Transverse colon (tissue), 4 donors: Measurements from ENCODE around the gene ANTXR2. TPM values are rescaled to one million over a fixed set of nuclear protein-coding genes. Genes with fewer than 3 reads are reported as not detected.
A peak's percentile ranks its signal among the peaks of the same experiment; 100 is the strongest.

Experiments used
- DNase-seq: peaks from one replicate; pipeline ENCODE4 v3.0.0-alpha.2; 2019
- H3K27ac ChIP-seq, 4 donors: fragments of 200-600 bp; sonication (generic); 2 replicates each; pipeline ENCODE4 v1.5.1; 2016 to 2018; ENCODE audit warnings: inconsistent platforms in 4 of 4
- H3K27me3 ChIP-seq: fragments of 200-600 bp; sonication (generic); 2 replicates; pipeline ENCODE4 v1.5.1; 2017; ENCODE audit warnings: inconsistent platforms
- H3K36me3 ChIP-seq, 4 donors: fragments of 200-600 bp; sonication (generic); 2 replicates each; pipeline ENCODE4 v1.5.1; 2017 to 2019; ENCODE audit warnings: inconsistent platforms in 4 of 4
- H3K4me1 ChIP-seq, 4 donors: fragments of 200-600 bp; sonication (generic); 2 replicates each; pipeline ENCODE4 v1.5.1; 2017 to 2020; ENCODE audit warnings: inconsistent platforms in 4 of 4
- H3K4me3 ChIP-seq, 4 donors: fragments of 200-600 bp; sonication (generic); 1 replicate in 1 of 4; 2 replicates in 3 of 4; pipeline versions ENCODE4 v1.5.1 to v1.6.1; 2017 to 2019; ENCODE audit warnings: inconsistent platforms in 4 of 4
- H3K9me3 ChIP-seq, 2 donors: fragments of 200-600 bp; sonication (generic); 2 replicates each; pipeline ENCODE4 v1.5.1; 2017 to 2019; ENCODE audit warnings: inconsistent platforms in 2 of 2
- EP300 ChIP-seq: sonication (generic); formaldehyde crosslinking; IDR thresholded peaks from one replicate; pipeline ENCODE4 v1.6.1; 2017; ENCODE audit warnings: antibody characterized with exemption, low read depth
- POLR2A ChIP-seq: fragments of 450-650 bp; IDR thresholded peaks from one replicate; pipeline ENCODE4 v1.6.1; 2016; ENCODE audit warnings: antibody characterized with exemption, mild to moderate bottlenecking, moderate library complexity
- POLR2AphosphoS5 ChIP-seq, 3 donors: sonication (generic); formaldehyde crosslinking; IDR thresholded peaks; one replicate each; pipeline ENCODE4 v1.6.1; 2016; ENCODE audit warnings: antibody characterized with exemption in 3 of 3
- WGBS, 2 donors: methylation state at CpG; one replicate each; pipeline ENCODE4 v1.1.5; 2018; ENCODE audit warnings: low coverage in 1 of 2; 5-methylcytosine and 5-hydroxymethylcytosine counted together
- in situ Hi-C, 4 donors: fragments of 200-750 bp; cut with MboI; loops; one replicate each; pipeline versions ENCODE4 v1.15.0 to v1.15.1; 2017; ENCODE audit warnings: low sequenced_read_pairs in 3 of 4, low pct_ligation_motif_present in 1 of 4, low pct_unique_long_range_greater_than_20kb in 1 of 4
- intact Hi-C: fragments of 100-400 bp; cut with DNase I; formaldehyde crosslinking; loops from one replicate; pipeline ENCODE4 v1.15.1; 2023; ENCODE audit warnings: low total_unique reads
- total RNA-seq, 4 donors: library from RNA; depleted of rRNA; stranded (reverse); fragments of >200 nt; gene quantifications; one replicate each; pipeline ENCODE4 v1.1.0, GENCODE V29; 2016
- TF ChIP-seq, protein P1 (sequence below), 5 experiments: fragments of 200-600 bp in 3 of 5; fragments of 450-650 bp in 2 of 5; sonication (generic) in 3 of 5; IDR thresholded peaks; 1 replicate in 2 of 5; 2 replicates in 3 of 5; pipeline ENCODE4 v1.5.1; 2016 to 2017; ENCODE audit warnings: antibody characterized with exemption in 5 of 5, inconsistent platforms in 3 of 5, mild to moderate bottlenecking in 2 of 5, moderate library complexity in 1 of 5

The ANTXR2 gene
- total RNA-seq, 4 donors from 2014 or later = 46.8 to 89.8 (median 76.0) TPM

DNA sequence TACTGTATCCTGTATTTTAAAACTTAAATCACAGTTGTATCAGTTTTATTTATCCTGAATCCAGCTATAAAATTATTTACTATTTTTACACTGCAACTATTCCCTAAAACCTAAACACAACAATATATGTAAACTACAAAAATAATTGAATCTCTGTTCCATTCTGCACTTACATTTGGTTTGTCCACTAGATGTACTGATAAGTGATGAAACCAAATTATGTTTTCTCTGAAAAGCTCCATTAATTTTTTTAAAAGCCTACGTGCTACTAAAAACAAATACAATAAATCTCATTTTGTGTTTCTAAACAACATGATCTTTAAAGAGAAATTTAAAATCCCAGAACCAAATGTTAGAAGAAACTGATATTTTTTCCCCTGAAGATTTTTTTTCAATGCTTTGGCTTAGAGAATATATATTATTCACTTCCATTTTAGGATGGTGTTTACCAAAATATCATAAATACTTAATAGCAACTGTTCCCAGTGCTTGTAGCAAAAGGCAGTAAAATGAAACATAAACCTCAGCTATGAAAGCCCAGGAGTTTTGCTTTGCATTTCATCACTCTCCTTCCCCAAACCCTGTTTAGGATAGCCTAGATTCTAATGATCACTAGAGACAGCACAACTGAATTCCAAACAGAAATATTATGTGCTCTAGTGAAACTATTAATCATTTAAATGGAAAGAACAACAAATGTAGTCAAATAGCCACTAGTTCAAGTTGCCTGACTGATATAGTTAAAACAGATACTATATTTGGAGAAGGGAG is 19.7 kb downstream of the ANTXR2 start:
- TF ChIP-seq POLR2AphosphoS5 (IDR thresholded peaks at IDR 0.05) (no peak), EP300 (no peak), POLR2A (no peak)
- TF ChIP-seq, protein P1, sequence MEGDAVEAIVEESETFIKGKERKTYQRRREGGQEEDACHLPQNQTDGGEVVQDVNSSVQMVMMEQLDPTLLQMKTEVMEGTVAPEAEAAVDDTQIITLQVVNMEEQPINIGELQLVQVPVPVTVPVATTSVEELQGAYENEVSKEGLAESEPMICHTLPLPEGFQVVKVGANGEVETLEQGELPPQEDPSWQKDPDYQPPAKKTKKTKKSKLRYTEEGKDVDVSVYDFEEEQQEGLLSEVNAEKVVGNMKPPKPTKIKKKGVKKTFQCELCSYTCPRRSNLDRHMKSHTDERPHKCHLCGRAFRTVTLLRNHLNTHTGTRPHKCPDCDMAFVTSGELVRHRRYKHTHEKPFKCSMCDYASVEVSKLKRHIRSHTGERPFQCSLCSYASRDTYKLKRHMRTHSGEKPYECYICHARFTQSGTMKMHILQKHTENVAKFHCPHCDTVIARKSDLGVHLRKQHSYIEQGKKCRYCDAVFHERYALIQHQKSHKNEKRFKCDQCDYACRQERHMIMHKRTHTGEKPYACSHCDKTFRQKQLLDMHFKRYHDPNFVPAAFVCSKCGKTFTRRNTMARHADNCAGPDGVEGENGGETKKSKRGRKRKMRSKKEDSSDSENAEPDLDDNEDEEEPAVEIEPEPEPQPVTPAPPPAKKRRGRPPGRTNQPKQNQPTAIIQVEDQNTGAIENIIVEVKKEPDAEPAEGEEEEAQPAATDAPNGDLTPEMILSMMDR (IDR thresholded peaks at IDR 0.05) = no peak
- no peak for DNase-seq
- Histone ChIP-seq H3K9me3 (no peaks in the 10 kb centered on the region), H3K4me3 (no peak overlapping the region), H3K27me3 (no peaks in the 10 kb centered on the region), H3K4me1 (peaks cover 0 to 30% (median 9%) of the 10 kb centered on the region in 4 donors), H3K36me3 (peaks cover 0 to 26% (median 6%) of the 10 kb centered on the region in 4 donors), H3K27ac (peak overlapping the region in 3 of 4 donors; percentile 18 to 26 (median 20))
- 61 to 67% methylated on average over 1 of the region's 1 CpG for WGBS, 2 donors
- intact Hi-C loops (no loop called here), in situ Hi-C loops (no loop called here)

DNA sequence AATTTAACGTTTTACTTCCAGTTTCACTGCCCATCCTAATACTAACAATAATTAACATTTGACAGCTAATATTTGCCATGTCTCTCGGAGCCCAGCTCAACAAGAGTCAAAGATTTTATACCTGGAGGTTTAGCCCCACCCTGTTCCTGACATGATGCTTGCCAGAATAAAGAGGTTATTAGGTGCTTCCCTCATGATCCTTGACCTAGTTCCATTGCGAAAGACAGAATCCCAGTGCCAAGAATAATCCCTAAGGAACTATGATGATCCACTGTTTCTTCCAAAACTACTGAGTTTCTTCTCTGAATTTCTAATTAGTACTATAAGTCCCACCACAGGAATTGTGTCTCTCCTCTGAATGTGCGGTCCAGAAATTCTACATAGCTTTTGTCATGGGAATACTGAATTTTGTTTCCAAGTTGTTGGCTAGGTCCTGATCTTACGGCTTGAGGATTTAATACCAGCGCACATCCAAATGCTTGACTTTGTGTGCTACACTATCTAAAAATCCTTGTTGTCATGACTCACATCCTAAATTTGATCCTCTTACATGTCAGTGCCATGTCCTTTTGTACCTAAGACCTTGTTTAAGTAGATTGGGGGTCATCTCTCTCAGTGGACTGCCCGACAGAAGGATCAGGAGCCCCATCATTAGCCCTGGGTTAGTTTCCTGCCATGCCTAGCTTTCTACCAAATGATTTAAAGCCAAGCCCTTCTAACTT is 23.1 kb downstream of the ANTXR2 start:
- in situ Hi-C loops = no loop called here
- intact Hi-C loops = no loop called here
- H3K27ac ChIP-seq = peak overlapping the region; percentile 17 to 64 (median 44)
- H3K27me3 ChIP-seq = no peaks in the 10 kb centered on the region
- TF ChIP-seq, protein P1 (IDR thresholded peaks at IDR 0.05) = no peak
- TF ChIP-seq POLR2AphosphoS5 (IDR thresholded peaks at IDR 0.05) = no peak
- no peak overlapping the region for H3K4me3 ChIP-seq
- DNase-seq = no peak
- no peaks in the 10 kb centered on the region for H3K9me3 ChIP-seq
- 68 to 70% methylated on average over 7 of the region's 7 CpGs for WGBS, 2 donors
- peaks cover 0 to 16% (median 7%) of the 10 kb centered on the region in 4 donors for H3K36me3 ChIP-seq
- H3K4me1 ChIP-seq = peaks cover 0 to 37% (median 10%) of the 10 kb centered on the region in 4 donors

DNA sequence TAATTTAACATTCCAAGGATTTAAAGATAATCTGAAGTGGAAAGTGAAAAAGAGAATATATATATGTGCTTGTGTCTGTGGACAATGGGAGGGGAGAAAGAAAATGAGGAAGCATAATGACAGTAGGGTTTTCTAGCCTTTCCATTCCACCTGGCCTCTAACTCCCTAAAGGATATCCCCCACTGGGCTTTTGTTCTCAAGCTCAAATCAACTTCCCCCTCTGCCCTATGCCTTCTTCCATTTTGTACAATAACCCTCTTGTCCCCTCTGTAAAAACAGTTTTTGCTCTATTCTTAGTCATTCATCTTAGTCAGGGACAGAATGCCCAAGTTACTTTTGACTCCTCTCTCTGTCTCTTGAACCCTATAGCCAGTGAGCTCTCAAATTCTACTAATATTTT is 23.6 kb downstream of the ANTXR2 start:
- Histone ChIP-seq H3K27me3 (no peaks in the 10 kb centered on the region), H3K27ac (peak overlapping the region; percentile 17 to 64 (median 44)), H3K4me1 (peaks cover 0 to 43% (median 10%) of the 10 kb centered on the region in 4 donors), H3K36me3 (peaks cover 0 to 15% (median 7%) of the 10 kb centered on the region in 4 donors), H3K9me3 (no peaks in the 10 kb centered on the region), H3K4me3 (no peak overlapping the region)
- in situ Hi-C loops (no loop called here), intact Hi-C loops (no loop called here)
- TF ChIP-seq POLR2AphosphoS5 (IDR thresholded peaks at IDR 0.05) = no peak
- TF ChIP-seq EP300 = no peak
- no peak for DNase-seq

DNA sequence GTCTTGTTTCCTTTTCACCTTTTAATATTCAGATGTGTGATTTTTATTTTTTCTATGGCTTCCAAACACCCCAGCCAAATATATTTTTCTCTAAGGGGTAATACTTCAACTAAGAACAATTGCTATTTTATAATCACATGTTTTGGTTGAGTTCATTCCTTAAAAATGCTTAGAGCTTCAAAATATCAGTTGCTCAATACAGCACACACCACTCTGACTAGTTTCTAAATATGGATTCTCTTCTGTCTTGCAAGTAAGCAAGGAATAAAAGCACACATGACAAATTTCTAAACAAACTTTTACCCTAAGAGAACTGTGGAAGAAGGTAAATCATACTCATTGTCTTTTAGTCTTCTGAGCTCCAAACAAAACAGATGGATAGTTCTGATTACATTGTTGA is 27.2 kb downstream of the ANTXR2 start:
- in situ Hi-C loops (no loop called here), intact Hi-C loops (no loop called here)
- no peak for TF ChIP-seq POLR2AphosphoS5 (IDR thresholded peaks at IDR 0.05)
- TF ChIP-seq EP300 = no peak
- TF ChIP-seq, protein P1 (IDR thresholded peaks at IDR 0.05) = no peak
- no peak for TF ChIP-seq POLR2A
- peak overlapping the region; percentile 23 to 65 (median 36) for H3K27ac ChIP-seq
- H3K4me3 ChIP-seq = no peak overlapping the region
- peaks cover 0 to 7% (median 2%) of the 10 kb centered on the region in 4 donors for H3K36me3 ChIP-seq
- no peaks in the 10 kb centered on the region for H3K27me3 ChIP-seq
- DNase-seq = no peak
- H3K4me1 ChIP-seq = peaks cover 0 to 56% (median 14%) of the 10 kb centered on the region in 4 donors
- no peaks in the 10 kb centered on the region for H3K9me3 ChIP-seq
